PC-9 (cell line): ENCODE measurements around the gene MOB3C. TPM values are rescaled to one million over a fixed set of nuclear protein-coding genes. Genes with fewer than 3 reads are reported as not detected.

Experiments used
- BruUV-seq: library from RNA; stranded (reverse); fragments of 400-500 nt; replicated peaks from 2 replicates; lab custom pipeline; 2021; lab: Mats Ljungman, UMichigan
- CTCF ChIA-PET: fragments of 300-600 bp; sonication (Branson Sonifier 250); formaldehyde crosslinking; loops from one replicate; lab custom pipeline; 2022; ENCODE audit warnings: antibody characterized with exemption; lab: Charles Lee
- POLR2A ChIA-PET: fragments of 300-600 bp; sonication (Branson Sonifier 250); formaldehyde crosslinking; loops from one replicate; lab custom pipeline; 2022; ENCODE audit warnings: antibody characterized with exemption; ENCODE audit not compliant: unreplicated experiment; lab: Charles Lee
- DNase-seq, 2 experiments: peaks; one replicate each; pipeline versions ENCODE4 v3.0.0 to v3.0.0-alpha.2; 2015 to 2022; ENCODE audit warnings: mixed read lengths in 1 of 2
- H2AFZ ChIP-seq: fragments of 200-600 bp; sonication (generic); 2 replicates; pipeline ENCODE4 v1.8.1; 2017; ENCODE audit warnings: antibody characterized with exemption
- H3F3A ChIP-seq: fragments of 200-600 bp; sonication (generic); 2 replicates; pipeline ENCODE4 v1.8.1; 2017; ENCODE audit warnings: antibody characterized with exemption, mild to moderate bottlenecking, low read depth; ENCODE audit not compliant: insufficient read depth
- H3K27ac ChIP-seq: fragments of 200-600 bp; sonication (generic); 2 replicates; pipeline ENCODE4 v1.6.1; 2016; ENCODE audit warnings: mixed run types
- H3K27me3 ChIP-seq: fragments of 200-600 bp; sonication (generic); 2 replicates; pipeline ENCODE4 v1.6.1; 2016; ENCODE audit warnings: low read depth, mixed run types; ENCODE audit not compliant: insufficient read depth
- H3K36me3 ChIP-seq: fragments of 200-600 bp; sonication (generic); 2 replicates; pipeline ENCODE4 v1.6.1; 2016; ENCODE audit warnings: low read depth, mixed run types
- H3K4me1 ChIP-seq: fragments of 200-600 bp; sonication (generic); replicated peaks from 2 replicates; pipeline ENCODE4 v1.6.1; 2016; ENCODE audit warnings: mixed run types; ENCODE audit not compliant: insufficient read depth
- H3K4me2 ChIP-seq: fragments of 200-600 bp; sonication (generic); 2 replicates; pipeline ENCODE4 v1.6.1; 2017; ENCODE audit warnings: mixed run types
- H3K4me3 ChIP-seq: fragments of 200-600 bp; sonication (generic); 2 replicates; pipeline ENCODE4 v1.6.1; 2016; ENCODE audit warnings: mixed run types
- H3K79me2 ChIP-seq: fragments of 200-600 bp; sonication (generic); 2 replicates; pipeline ENCODE4 v1.6.1; 2017; ENCODE audit warnings: low read depth, mixed run types
- H3K9me2 ChIP-seq: fragments of 200-600 bp; sonication (generic); 2 replicates; pipeline ENCODE4 v1.8.1; 2017; ENCODE audit warnings: mild to moderate bottlenecking; ENCODE audit not compliant: insufficient read depth
- H3K9me3 ChIP-seq: fragments of 200-600 bp; sonication (generic); 2 replicates; pipeline ENCODE4 v1.8.1; 2016; ENCODE audit warnings: low read depth; ENCODE audit not compliant: insufficient read depth
- H4K20me1 ChIP-seq: fragments of 200-600 bp; sonication (generic); 2 replicates; pipeline ENCODE4 v1.8.1; 2017; ENCODE audit not compliant: insufficient read depth
- EZH2 ChIP-seq: fragments of 200-600 bp; sonication (generic); IDR thresholded peaks from 2 replicates; pipeline ENCODE4 v1.8.0; 2017; ENCODE audit warnings: antibody characterized with exemption, low read depth
- intact Hi-C: fragments of 100-400 bp; cut with micrococcal nuclease; formaldehyde crosslinking; loops from one replicate; pipeline ENCODE4 v1.10.0; 2022; ENCODE audit not compliant: unreplicated experiment
- total RNA-seq: library from RNA; stranded (reverse); gene quantifications from 2 replicates; pipeline ENCODE4 v1.2.3, GENCODE V29; 2021
- TF ChIP-seq, protein P1 (sequence below): fragments of 200-600 bp; sonication (generic); conservative IDR thresholded peaks from 2 replicates; pipeline ENCODE4 v1.6.1; 2017; ENCODE audit warnings: mixed run types, antibody characterized with exemption, mild to moderate bottlenecking, moderate library complexity

MOB3C gene
- total RNA-seq, 1 experiment from 2014 or later: 35.2 TPM

GRCh38 chr1:46659307-46659870 lies 42.8 kb upstream of the MOB3C start:
- Histone ChIP-seq H3K27me3 (no peaks in the 10 kb centered on the region), H3K9me3 (no peaks in the 10 kb centered on the region), H2AFZ (no peak overlapping the region), H3K4me1 (no peaks in the 10 kb centered on the region), H3F3A (no peaks in the 10 kb centered on the region; the same call in 1 of the 2 replicates), H3K4me3 (no peak overlapping the region), H3K9me2 (no peaks in the 10 kb centered on the region), H3K36me3 (peaks cover 14% of the 10 kb centered on the region; the same call in 1 of the 2 replicates), H3K27ac (no peak overlapping the region), H4K20me1 (no peaks in the 10 kb centered on the region), H3K4me2 (no peak overlapping the region), H3K79me2 (no peaks in the 10 kb centered on the region)
- intact Hi-C loops: no loop called here
- no TSS peak for BruUV-seq
- DNase-seq: no peak
- TF ChIP-seq, protein P1, sequence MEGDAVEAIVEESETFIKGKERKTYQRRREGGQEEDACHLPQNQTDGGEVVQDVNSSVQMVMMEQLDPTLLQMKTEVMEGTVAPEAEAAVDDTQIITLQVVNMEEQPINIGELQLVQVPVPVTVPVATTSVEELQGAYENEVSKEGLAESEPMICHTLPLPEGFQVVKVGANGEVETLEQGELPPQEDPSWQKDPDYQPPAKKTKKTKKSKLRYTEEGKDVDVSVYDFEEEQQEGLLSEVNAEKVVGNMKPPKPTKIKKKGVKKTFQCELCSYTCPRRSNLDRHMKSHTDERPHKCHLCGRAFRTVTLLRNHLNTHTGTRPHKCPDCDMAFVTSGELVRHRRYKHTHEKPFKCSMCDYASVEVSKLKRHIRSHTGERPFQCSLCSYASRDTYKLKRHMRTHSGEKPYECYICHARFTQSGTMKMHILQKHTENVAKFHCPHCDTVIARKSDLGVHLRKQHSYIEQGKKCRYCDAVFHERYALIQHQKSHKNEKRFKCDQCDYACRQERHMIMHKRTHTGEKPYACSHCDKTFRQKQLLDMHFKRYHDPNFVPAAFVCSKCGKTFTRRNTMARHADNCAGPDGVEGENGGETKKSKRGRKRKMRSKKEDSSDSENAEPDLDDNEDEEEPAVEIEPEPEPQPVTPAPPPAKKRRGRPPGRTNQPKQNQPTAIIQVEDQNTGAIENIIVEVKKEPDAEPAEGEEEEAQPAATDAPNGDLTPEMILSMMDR: no peak
- TF ChIP-seq EZH2: no peak
- CTCF ChIA-PET: interaction anchor here (0.6 kb wide), 1 partner anchor 535 kb away, joined by 3 read pairs; no protein-coding TSS in a partner anchor
- POLR2A ChIA-PET: no interaction called here

DNA sequence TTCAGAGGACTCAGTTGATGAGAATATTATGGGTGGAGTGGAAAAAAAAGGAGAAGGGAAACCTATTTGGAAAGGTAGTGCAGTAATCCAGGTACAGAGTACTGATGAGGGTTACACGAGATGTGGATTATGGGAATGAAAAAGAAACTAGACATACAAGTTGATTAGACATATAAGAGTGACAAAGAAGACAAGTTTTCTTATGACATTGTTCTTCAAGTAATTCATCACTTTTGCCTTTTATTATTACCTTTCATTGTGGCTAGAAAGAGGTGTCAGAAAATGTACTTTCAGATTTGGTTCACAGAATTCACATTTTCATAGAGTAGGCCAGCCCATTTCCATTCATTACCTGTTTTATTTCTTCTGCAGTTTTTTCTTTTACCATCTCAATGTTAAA lies 41.2 kb upstream of the MOB3C start:
- H3K4me2 ChIP-seq: no peak overlapping the region
- intact Hi-C loops: no loop called here
- H3K27ac ChIP-seq: no peak overlapping the region
- H3K27me3 ChIP-seq: no peaks in the 10 kb centered on the region
- DNase-seq: no peak
- no peak for TF ChIP-seq EZH2
- TF ChIP-seq, protein P1: no peak
- H4K20me1 ChIP-seq: no peaks in the 10 kb centered on the region
- 0 out of 2 replicates have a peak, but pooled peaks cover 4% of the 10 kb centered on the region for H3K4me1 ChIP-seq
- no peaks in the 10 kb centered on the region for H3K9me2 ChIP-seq
- no peaks in the 10 kb centered on the region for H3K9me3 ChIP-seq
- no peak overlapping the region for H2AFZ ChIP-seq
- H3K36me3 ChIP-seq: peaks cover 14% of the 10 kb centered on the region; the same call in 1 of the 2 replicates
- BruUV-seq: no TSS peak
- no peaks in the 10 kb centered on the region for H3K79me2 ChIP-seq
- H3F3A ChIP-seq: peaks cover 5% of the 10 kb centered on the region; the same call in 1 of the 2 replicates
- no peak overlapping the region for H3K4me3 ChIP-seq
- ChIA-PET CTCF (interaction anchor here (0.5 kb wide), 1 partner anchor 596 kb away, joined by 7 read pairs; no protein-coding TSS in a partner anchor), POLR2A (no interaction called here)

DNA sequence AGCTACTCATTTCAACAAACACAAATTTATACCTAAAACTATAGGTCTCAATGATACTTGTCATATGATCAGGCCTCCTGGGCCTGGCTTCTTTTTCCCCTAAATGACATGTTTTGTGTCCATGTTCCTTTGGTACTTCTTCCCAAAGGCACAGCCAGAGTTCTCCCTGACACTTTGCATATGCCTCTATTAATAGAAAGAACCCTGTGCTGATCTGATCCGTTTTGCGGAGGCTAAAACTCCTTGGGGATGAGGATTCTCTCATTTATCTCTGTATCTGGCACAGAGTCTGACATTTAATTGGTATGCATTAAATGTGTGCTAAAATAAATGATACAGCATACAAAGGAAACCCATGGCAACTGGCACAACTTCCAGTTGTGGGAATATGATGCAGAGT lies 40.0 kb upstream of the MOB3C start:
- H3K9me3 ChIP-seq: no peaks in the 10 kb centered on the region
- H3K36me3 ChIP-seq: peaks cover 14% of the 10 kb centered on the region; the same call in 1 of the 2 replicates
- ChIA-PET CTCF (no interaction called here), POLR2A (no interaction called here)
- BruUV-seq: no TSS peak
- 0 out of 2 replicates have a peak, but pooled peaks cover 4% of the 10 kb centered on the region for H3K4me1 ChIP-seq
- no peaks in the 10 kb centered on the region for H3K27me3 ChIP-seq
- DNase-seq: no peak
- H3K27ac ChIP-seq: no peak overlapping the region
- TF ChIP-seq, protein P1: no peak
- no peak for TF ChIP-seq EZH2
- no peak overlapping the region for H3K4me2 ChIP-seq
- no peak overlapping the region for H3K4me3 ChIP-seq
- no peaks in the 10 kb centered on the region for H3K9me2 ChIP-seq
- intact Hi-C loops: no loop called here
- H2AFZ ChIP-seq: no peak overlapping the region
- peaks cover 11% of the 10 kb centered on the region; the same call in 1 of the 2 replicates for H3F3A ChIP-seq
- no peaks in the 10 kb centered on the region for H3K79me2 ChIP-seq
- no peaks in the 10 kb centered on the region for H4K20me1 ChIP-seq
